GM18499 (cell line): ENCODE results near the gene ASAP3.

ENCODE experiments used
- ATAC-seq: cut with Tn5 transposase; IDR thresholded peaks from one replicate; pipeline ENCODE4 v1.9.1; 2021; ENCODE audit warnings: moderate number of reproducible peaks; ENCODE audit not compliant: insufficient read depth, unreplicated experiment

Gene ASAP3

GRCh38 chr1:23426828-23427227, 57.2 kb downstream of the ASAP3 start:
- no peak for ATAC-seq

GRCh38 chr1:23425193-23425494, 58.8 kb downstream of the ASAP3 start:
- ATAC-seq, result no peak

GRCh38 chr1:23424293-23425192, 59.4 kb downstream of the ASAP3 start, which contains the start of gene TCEA3:
TCEA3 (minus strand) TSS chr1:23424748; CDS start chr1:23424633, 115 bp downstream.
- ATAC-seq, result no peak

GRCh38 chr1:23423415-23424292, 60.3 kb downstream of the ASAP3 start:
- ATAC-seq, result no peak

- ATAC-seq, result no peak
These were observed 61.0 kb downstream of the ASAP3 start for GRCh38 chr1:23422941-23423340.

GRCh38 chr1:23422241-23422877, 61.6 kb downstream of the ASAP3 start:
- ATAC-seq, result no peak

- ATAC-seq, result no peak
These were observed 62.2 kb downstream of the ASAP3 start for GRCh38 chr1:23421753-23422240.

GRCh38 chr1:23421343-23421742, 62.6 kb downstream of the ASAP3 start:
- no peak for ATAC-seq

GRCh38 chr1:23420778-23421177, 63.2 kb downstream of the ASAP3 start:
- no peak for ATAC-seq

GRCh38 chr1:23419180-23419579, 64.8 kb downstream of the ASAP3 start:
- no peak for ATAC-seq

- no peak for ATAC-seq
These were observed 66.4 kb downstream of the ASAP3 start for GRCh38 chr1:23417570-23417969.

GRCh38 chr1:23416964-23417363, 67.0 kb downstream of the ASAP3 start:
- ATAC-seq, result no peak

- ATAC-seq, result no peak
These were observed 75.1 kb downstream of the ASAP3 start for GRCh38 chr1:23408797-23409290.

- ATAC-seq, result no peak
These were observed 76.9 kb downstream of the ASAP3 start for GRCh38 chr1:23407016-23407630.

- ATAC-seq, result no peak
These were observed 78.0 kb downstream of the ASAP3 start for GRCh38 chr1:23405946-23406345.

- ATAC-seq, result no peak
These were observed 80.1 kb downstream of the ASAP3 start for GRCh38 chr1:23403735-23404486.

- ATAC-seq, result no peak
These were observed 80.6 kb downstream of the ASAP3 start for GRCh38 chr1:23403355-23403734.

GRCh38 chr1:23403038-23403336, 81.0 kb downstream of the ASAP3 start:
- no peak for ATAC-seq

- no peak for ATAC-seq
These were observed 81.5 kb downstream of the ASAP3 start for GRCh38 chr1:23402286-23403037.
